Caco-2 (cell line): ENCODE results near the gene PROB1. TPM values are rescaled to one million over a fixed set of nuclear protein-coding genes. Genes with fewer than 3 reads are reported as not detected.

ENCODE experiments used
- BruUV-seq: library from RNA; stranded (reverse); fragments of 400-500 nt; replicated peaks from 2 replicates; lab custom pipeline; 2021; lab: Mats Ljungman, UMichigan
- CTCF ChIA-PET: fragments of 300-600 bp; sonication (Branson Sonifier 250); formaldehyde crosslinking; loops from one replicate; lab custom pipeline; 2022; ENCODE audit warnings: antibody characterized with exemption; lab: Charles Lee
- POLR2A ChIA-PET: fragments of 300-600 bp; sonication (Branson Sonifier 250); formaldehyde crosslinking; loops from one replicate; lab custom pipeline; 2022; ENCODE audit warnings: antibody characterized with exemption; lab: Charles Lee
- DNase-seq, 2 experiments: peaks; one replicate each; pipeline versions ENCODE4 v3.0.0 to v3.0.0-alpha.2; 2020 to 2022
- H3K27me3 ChIP-seq: replicated peaks from 2 replicates; pipeline ENCODE4 v1.6.0; 2011; ENCODE audit warnings: low read length; ENCODE audit not compliant: control insufficient read depth, insufficient read depth
- H3K36me3 ChIP-seq: 2 replicates; pipeline ENCODE4 v1.5.1; 2011; ENCODE audit warnings: low read length; ENCODE audit not compliant: control insufficient read depth, insufficient read depth
- H3K4me1 ChIP-seq: fragments of 250-450 bp; sonication (Bioruptor Pico); 2 replicates; pipeline ENCODE4 v1.5.1; 2020; ENCODE audit warnings: mild to moderate bottlenecking
- H3K4me3 ChIP-seq: 2 replicates; pipeline ENCODE4 v1.5.1; 2011; ENCODE audit warnings: low read depth, mild to moderate bottlenecking, control low read depth, low read length
- H3K9me3 ChIP-seq: fragments of 250-450 bp; sonication (Bioruptor Pico); 2 replicates; pipeline ENCODE4 v1.5.1; 2020; ENCODE audit warnings: mild to moderate bottlenecking, moderate library complexity
- H3K27ac Mint-ChIP-seq: one replicate; pipeline ENCODE4 v1.8.0; 2022; ENCODE audit warnings: mixed read lengths; ENCODE audit not compliant: unreplicated experiment
- H3K27me3 Mint-ChIP-seq: one replicate; pipeline ENCODE4 v1.8.0; 2022; ENCODE audit warnings: mixed read lengths; ENCODE audit not compliant: insufficient read depth, unreplicated experiment
- H3K36me3 Mint-ChIP-seq: one replicate; pipeline ENCODE4 v1.8.0; 2022; ENCODE audit warnings: mild to moderate bottlenecking, mixed read lengths; ENCODE audit not compliant: insufficient read depth, unreplicated experiment
- H3K4me1 Mint-ChIP-seq: one replicate; pipeline ENCODE4 v1.8.0; 2022; ENCODE audit warnings: low read depth, mixed read lengths; ENCODE audit not compliant: unreplicated experiment
- H3K4me3 Mint-ChIP-seq: one replicate; pipeline ENCODE4 v1.8.0; 2022; ENCODE audit warnings: mild to moderate bottlenecking, moderate library complexity, mixed read lengths; ENCODE audit not compliant: unreplicated experiment
- H3K9me3 Mint-ChIP-seq: one replicate; pipeline ENCODE4 v1.8.0; 2022; ENCODE audit warnings: mixed read lengths; ENCODE audit not compliant: unreplicated experiment
- intact Hi-C: fragments of 100-400 bp; cut with micrococcal nuclease; formaldehyde crosslinking; loops from one replicate; pipeline ENCODE4 v1.10.0; 2022; ENCODE audit not compliant: unreplicated experiment
- total RNA-seq: library from RNA; stranded (reverse); gene quantifications from 2 replicates; pipeline ENCODE4 v1.2.3, GENCODE V29; 2022
- TF ChIP-seq, protein P1 (sequence below), 2 experiments: fragments of 200-600 bp in 1 of 2; IDR thresholded peaks; 1 replicate in 1 of 2; 2 replicates in 1 of 2; pipeline versions ENCODE4 v1.5.1 to v1.8.0; 2011 to 2022; ENCODE audit warnings: antibody characterized with exemption in 1 of 2, control low read depth in 1 of 2, inconsistent platforms in 1 of 2, low read depth in 1 of 2, low read length in 1 of 2, mild to moderate bottlenecking in 1 of 2, moderate library complexity in 1 of 2; ENCODE audit not compliant: insufficient read depth in 1 of 2, severe bottlenecking in 1 of 2, unreplicated experiment in 1 of 2

Gene PROB1
- total RNA-seq, 1 experiment from 2014 or later, result 2.7 TPM

DNA sequence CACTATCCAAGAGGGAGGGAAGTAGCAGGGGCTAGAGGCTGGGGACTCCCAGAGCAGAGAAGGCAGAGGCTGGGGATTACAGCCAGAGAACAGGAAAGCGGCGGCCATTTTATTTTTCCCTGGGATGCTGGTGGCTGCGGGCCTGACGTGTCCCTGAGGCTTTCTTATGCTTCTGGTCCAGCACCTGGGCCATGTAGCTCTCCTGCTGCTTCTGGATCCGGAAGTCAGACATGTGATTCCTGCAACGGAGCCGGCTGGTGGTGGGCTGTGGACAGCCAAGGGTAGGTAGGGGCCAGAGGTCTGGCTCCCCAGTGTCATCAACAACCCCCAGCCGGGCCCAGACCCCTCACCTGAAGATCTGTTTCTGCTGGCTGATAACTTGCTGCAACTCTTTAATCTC, 1.8 kb upstream of the PROB1 start:
- no peak overlapping the region for H3K4me3 ChIP-seq
- CTCF ChIA-PET, result no interaction called here
- H3K27ac Mint-ChIP-seq, result no peak overlapping the region
- no TSS peak for BruUV-seq
- no peaks in the 10 kb centered on the region; the same call in 1 of the 2 replicates for H3K36me3 ChIP-seq
- no peaks in the 10 kb centered on the region for H3K27me3 Mint-ChIP-seq
- H3K9me3 ChIP-seq, result no peaks in the 10 kb centered on the region
- peaks cover 19% of the 10 kb centered on the region for H3K36me3 Mint-ChIP-seq
- H3K9me3 Mint-ChIP-seq, result no peaks in the 10 kb centered on the region
- DNase-seq, result no peak
- H3K4me1 Mint-ChIP-seq, result peaks cover 4% of the 10 kb centered on the region
- intact Hi-C loops, result no loop called here
- peaks cover 14% of the 10 kb centered on the region for H3K4me1 ChIP-seq
- POLR2A ChIA-PET, result no interaction called here
- no peaks in the 10 kb centered on the region for H3K27me3 ChIP-seq
- TF ChIP-seq, protein P1, sequence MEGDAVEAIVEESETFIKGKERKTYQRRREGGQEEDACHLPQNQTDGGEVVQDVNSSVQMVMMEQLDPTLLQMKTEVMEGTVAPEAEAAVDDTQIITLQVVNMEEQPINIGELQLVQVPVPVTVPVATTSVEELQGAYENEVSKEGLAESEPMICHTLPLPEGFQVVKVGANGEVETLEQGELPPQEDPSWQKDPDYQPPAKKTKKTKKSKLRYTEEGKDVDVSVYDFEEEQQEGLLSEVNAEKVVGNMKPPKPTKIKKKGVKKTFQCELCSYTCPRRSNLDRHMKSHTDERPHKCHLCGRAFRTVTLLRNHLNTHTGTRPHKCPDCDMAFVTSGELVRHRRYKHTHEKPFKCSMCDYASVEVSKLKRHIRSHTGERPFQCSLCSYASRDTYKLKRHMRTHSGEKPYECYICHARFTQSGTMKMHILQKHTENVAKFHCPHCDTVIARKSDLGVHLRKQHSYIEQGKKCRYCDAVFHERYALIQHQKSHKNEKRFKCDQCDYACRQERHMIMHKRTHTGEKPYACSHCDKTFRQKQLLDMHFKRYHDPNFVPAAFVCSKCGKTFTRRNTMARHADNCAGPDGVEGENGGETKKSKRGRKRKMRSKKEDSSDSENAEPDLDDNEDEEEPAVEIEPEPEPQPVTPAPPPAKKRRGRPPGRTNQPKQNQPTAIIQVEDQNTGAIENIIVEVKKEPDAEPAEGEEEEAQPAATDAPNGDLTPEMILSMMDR (IDR thresholded peaks at IDR 0.05; ENCODE audit: insufficient read depth in 1 of 2, low read depth in 1 of 2, low read length in 1 of 2, severe bottlenecking in 1 of 2, unreplicated experiment in 1 of 2), result no peak
- no peak overlapping the region for H3K4me3 Mint-ChIP-seq

DNA sequence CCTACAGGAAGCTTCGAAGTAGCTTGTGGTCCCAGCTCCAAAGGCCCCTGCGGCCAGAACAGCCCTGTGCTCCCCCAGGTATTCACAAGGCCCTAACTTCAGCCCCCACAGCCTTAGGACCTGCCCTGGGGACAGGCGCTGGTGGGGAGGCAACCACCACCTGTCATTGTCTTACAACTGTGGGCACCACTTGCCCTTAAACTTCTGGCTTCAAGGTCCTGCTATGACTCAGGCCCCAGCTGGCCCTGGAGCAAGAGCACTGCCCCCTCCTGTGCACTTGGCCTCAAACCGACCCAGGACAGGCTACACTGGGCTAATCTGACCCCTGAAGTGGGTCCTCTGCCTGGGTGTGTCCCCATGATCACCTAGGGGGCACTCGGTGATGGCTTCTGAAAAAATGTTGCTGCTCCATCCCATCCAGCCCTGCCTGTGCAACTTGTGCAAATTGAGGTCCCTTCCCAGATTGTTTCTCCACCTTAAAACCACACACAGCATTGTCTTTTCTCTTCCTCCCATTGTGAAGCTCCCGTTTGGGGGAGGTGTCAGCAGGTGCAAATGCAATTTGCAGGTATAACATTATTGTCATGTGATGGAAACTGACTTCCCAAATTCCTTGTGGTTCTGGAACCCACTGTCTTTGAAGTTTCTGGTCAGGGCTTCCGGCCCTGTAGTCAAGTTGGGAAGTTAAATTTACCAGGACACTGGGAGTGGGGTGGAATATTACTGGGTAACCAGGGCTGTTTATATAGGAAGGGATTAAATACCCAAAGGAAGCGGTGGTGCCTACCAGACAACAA, 1.1 kb upstream of the PROB1 start:
- intact Hi-C loops, result no loop called here
- TF ChIP-seq, protein P1 (IDR thresholded peaks at IDR 0.05; ENCODE audit: insufficient read depth in 1 of 2, low read depth in 1 of 2, low read length in 1 of 2, severe bottlenecking in 1 of 2, unreplicated experiment in 1 of 2), result no peak
- H3K36me3 Mint-ChIP-seq, result peaks cover 20% of the 10 kb centered on the region
- no peaks in the 10 kb centered on the region for H3K9me3 Mint-ChIP-seq
- peaks cover 9% of the 10 kb centered on the region for H3K4me1 Mint-ChIP-seq
- POLR2A ChIA-PET, result no interaction called here
- H3K9me3 ChIP-seq, result no peaks in the 10 kb centered on the region
- peaks cover 18% of the 10 kb centered on the region for H3K4me1 ChIP-seq
- BruUV-seq, result no TSS peak
- H3K4me3 ChIP-seq, result no peak overlapping the region
- CTCF ChIA-PET, result no interaction called here
- H3K27me3 Mint-ChIP-seq, result no peaks in the 10 kb centered on the region
- H3K27ac Mint-ChIP-seq, result no peak overlapping the region
- H3K4me3 Mint-ChIP-seq, result no peak overlapping the region
- DNase-seq, result no peak
- H3K27me3 ChIP-seq, result no peaks in the 10 kb centered on the region
- H3K36me3 ChIP-seq, result no peaks in the 10 kb centered on the region; the same call in 1 of the 2 replicates

DNA sequence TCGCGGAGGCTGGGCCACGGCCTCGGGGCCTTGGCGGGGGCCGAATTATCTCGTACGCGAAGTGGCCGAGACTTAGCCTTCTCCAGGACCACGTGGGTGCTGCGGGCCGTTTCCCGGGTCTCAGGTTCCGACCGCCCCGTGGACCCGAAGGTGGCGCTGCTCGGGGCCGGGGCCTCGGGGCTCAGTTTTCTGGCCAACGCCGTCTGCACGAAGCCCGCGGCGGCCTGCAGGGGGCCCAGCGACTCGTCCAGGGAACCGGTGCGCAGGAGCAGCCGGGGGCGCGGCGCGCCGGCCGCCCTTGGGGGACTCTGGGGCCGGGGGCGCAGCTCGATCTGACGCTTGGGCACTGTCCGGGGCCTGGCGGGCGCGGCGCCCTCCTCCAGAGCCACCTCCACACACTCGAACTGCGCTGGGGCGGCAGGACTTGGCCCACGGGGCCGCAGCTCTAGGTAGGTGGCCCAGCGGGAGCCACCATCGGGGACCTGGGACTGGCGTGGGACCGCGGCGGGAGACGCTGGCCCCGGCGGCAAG, 716 bp downstream of the PROB1 start:
- peaks cover 9% of the 10 kb centered on the region for H3K4me1 Mint-ChIP-seq
- H3K4me3 Mint-ChIP-seq, result no peak overlapping the region
- no peaks in the 10 kb centered on the region for H3K27me3 Mint-ChIP-seq
- H3K36me3 ChIP-seq, result no peaks in the 10 kb centered on the region; the same call in 1 of the 2 replicates
- H3K4me3 ChIP-seq, result no peak overlapping the region
- TF ChIP-seq, protein P1 (IDR thresholded peaks at IDR 0.05; ENCODE audit: insufficient read depth in 1 of 2, low read depth in 1 of 2, low read length in 1 of 2, severe bottlenecking in 1 of 2, unreplicated experiment in 1 of 2), result no peak
- BruUV-seq, result no TSS peak
- H3K9me3 ChIP-seq, result no peaks in the 10 kb centered on the region
- peaks cover 22% of the 10 kb centered on the region for H3K4me1 ChIP-seq
- ChIA-PET POLR2A (no interaction called here), CTCF (no interaction called here)
- H3K27me3 ChIP-seq, result no peaks in the 10 kb centered on the region
- no peaks in the 10 kb centered on the region for H3K9me3 Mint-ChIP-seq
- H3K36me3 Mint-ChIP-seq, result peaks cover 17% of the 10 kb centered on the region
- no peak for DNase-seq
- H3K27ac Mint-ChIP-seq, result no peak overlapping the region
- intact Hi-C loops, result no loop called here
